ENCODE data around the gene RORB.

RORB gene

GRCh38 chr9:74721696-74722660 is 224.8 kb downstream of the RORB start:
- DNase-seq: no peak

DNA sequence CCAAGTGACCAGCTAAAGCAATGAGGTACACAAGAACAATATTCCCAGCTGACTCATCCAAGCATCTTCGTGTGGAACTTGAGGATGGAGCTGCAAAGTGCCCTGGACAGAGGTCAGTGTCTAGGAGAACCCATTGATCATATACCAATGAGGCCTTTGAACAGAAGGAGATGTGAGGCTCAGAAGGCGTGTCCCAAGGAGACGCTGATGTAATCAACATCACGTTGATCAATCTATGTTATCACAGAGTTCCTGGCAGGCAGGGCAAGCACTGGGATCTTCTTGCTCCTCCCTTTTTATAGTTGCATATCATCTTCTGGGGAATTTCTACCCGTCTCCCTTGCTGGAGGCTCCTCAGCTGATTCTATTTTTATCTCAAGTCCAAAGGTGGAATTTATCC is 227.2 kb downstream of the RORB start:
- no peak for DNase-seq

GRCh38 chr9:74726581-74726980 is 229.4 kb downstream of the RORB start:
- DNase-seq: no peak

DNA sequence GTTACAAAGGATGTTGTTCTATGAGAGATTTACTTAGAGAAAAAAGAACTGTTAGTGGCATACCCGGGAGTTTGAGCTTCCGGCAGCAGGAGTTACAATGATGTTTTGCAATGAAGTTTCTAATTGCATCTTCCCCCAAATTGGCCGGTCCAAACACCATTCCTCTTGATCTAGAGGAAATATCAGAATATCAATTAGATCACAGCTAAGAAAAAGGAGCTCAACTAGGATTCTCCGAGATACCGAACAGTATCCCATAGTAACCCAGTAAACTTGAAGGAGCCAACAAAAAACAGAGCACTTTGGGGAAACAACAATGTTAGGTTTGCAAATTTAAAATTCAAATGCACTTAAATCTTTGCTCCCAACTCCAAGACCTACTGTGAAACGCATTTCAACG is 231.0 kb downstream of the RORB start:
- no peak for DNase-seq

DNA sequence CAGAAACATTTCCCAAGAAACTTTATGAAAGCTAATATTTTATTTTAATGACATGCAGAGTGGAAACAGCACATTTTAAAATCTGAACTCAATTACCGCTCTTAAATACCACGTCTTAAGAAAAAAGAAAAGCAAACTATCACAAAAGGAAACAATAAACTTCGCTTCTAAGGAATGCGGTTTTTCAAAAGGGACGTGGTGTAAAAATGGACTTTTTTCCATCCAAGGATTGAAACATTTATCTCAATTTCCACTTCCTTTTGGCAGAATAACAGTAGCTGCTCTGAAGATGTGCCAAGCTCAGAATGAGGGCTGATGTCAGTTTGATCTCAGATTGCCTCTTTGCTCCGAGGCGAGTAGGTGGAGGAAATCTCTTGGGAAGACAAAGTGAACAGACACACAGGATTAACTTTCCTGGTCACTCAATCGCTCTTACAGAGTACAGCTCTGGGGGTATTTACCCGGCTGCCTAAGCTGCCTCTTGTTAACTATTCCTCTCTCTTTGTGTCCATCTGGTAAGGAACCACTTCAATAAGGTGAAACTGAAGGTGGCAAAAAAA is 232.1 kb downstream of the RORB start:
- no peak for DNase-seq

GRCh38 chr9:74735761-74736160 is 238.6 kb downstream of the RORB start:
- DNase-seq: no peak

GRCh38 chr9:74736646-74737045 is 239.5 kb downstream of the RORB start:
- DNase-seq: no peak

DNA sequence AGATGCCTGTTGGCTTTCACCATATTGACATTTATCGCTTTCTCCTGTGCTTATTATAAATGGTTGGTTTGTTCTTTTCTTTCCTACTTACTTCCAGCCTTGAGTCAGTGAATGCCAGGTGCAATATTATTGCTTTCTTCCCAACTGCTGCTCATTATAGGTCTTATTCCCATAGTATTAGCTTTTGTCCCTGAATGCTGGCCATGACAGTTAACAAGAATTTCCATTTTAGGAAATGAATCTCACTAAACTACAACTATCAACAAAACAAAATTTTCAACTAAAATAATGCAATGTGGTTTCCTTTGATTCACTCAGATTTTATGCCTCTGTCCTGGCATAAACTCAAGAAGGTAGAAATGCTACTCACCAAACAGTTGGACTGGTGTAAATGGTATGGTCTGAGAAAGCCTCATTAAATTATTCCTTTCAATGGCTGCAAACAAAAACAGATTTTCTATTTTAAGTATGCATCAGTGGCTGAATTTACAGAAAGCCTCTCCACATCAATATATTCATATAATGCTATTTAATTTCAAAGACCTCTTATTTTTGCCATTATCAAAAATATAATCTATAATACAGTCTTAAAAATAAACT is 245.2 kb downstream of the RORB start:
- no peak for DNase-seq
